ENCODE data around the gene PLXND1. TPM values are rescaled to one million over a fixed set of nuclear protein-coding genes. Genes with fewer than 3 reads are reported as not detected.

PLXND1 gene
- total RNA-seq, 2 donors from 2014 or later, result 207 to 246 TPM

DNA sequence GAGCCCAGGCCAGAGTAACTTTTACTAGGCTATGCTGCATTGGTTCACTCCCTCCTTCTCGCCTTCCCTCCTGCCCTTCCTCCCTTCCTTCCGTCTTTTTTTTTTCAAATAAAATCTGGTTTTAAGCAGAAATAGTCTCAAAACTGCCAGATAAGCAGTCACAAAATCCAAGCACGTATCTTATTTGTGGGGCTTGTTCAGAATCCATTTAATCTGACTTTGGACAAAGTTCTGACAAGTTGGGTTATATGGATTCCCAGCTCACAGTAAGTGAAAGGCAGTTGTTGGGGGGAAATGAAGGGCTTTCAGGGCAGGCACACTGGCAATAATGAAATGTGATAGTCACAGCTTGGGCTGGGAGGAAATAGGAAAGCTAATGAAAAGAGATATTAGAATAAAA is 32.0 kb upstream of the PLXND1 start:
- TF ChIP-seq, protein P1, sequence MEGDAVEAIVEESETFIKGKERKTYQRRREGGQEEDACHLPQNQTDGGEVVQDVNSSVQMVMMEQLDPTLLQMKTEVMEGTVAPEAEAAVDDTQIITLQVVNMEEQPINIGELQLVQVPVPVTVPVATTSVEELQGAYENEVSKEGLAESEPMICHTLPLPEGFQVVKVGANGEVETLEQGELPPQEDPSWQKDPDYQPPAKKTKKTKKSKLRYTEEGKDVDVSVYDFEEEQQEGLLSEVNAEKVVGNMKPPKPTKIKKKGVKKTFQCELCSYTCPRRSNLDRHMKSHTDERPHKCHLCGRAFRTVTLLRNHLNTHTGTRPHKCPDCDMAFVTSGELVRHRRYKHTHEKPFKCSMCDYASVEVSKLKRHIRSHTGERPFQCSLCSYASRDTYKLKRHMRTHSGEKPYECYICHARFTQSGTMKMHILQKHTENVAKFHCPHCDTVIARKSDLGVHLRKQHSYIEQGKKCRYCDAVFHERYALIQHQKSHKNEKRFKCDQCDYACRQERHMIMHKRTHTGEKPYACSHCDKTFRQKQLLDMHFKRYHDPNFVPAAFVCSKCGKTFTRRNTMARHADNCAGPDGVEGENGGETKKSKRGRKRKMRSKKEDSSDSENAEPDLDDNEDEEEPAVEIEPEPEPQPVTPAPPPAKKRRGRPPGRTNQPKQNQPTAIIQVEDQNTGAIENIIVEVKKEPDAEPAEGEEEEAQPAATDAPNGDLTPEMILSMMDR (IDR thresholded peaks at IDR 0.05), result no peak
- ATAC-seq (ENCODE audit: insufficient number of reproducible peaks, low FRiP score, low read depth), result no peak
- Histone ChIP-seq H3K27ac (no peak overlapping the region), H3K27me3 (replicated peaks; ENCODE audit: insufficient read depth) (no peaks in the 10 kb centered on the region), H3K4me1 (ENCODE audit: control insufficient read depth in 1 of 2, low read depth in 2 of 2) (no peaks in the 10 kb centered on the region), H3K9me3 (no peaks in the 10 kb centered on the region), H3K36me3 (no peaks in the 10 kb centered on the region), H3K4me3 (no peak overlapping the region)
- no peak for DNase-seq (ENCODE audit: low spot score)

DNA sequence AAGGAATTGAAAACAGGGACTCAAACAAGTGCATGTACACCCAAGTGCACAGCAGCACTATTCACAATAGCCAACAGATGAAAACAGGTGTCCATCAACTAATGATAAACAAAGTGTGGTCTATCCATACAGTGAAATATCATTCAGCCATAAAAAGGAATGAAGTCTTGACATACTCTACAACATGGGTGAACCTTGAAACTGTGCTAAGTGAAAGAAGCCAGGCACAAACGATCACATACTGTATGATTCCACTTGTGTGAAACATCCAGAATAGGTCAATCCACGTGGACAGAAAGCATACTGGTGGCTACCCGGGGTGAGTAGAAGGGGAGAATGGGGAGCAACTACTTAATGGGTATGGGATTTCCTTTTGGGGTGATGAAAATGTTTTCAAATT is 29.6 kb upstream of the PLXND1 start:
- TF ChIP-seq, protein P1 (IDR thresholded peaks at IDR 0.05), result no peak
- Histone ChIP-seq H3K9me3 (no peaks in the 10 kb centered on the region), H3K27ac (no peak overlapping the region), H3K27me3 (replicated peaks; ENCODE audit: insufficient read depth) (no peaks in the 10 kb centered on the region), H3K36me3 (no peaks in the 10 kb centered on the region), H3K4me1 (ENCODE audit: control insufficient read depth in 1 of 2, low read depth in 2 of 2) (no peaks in the 10 kb centered on the region), H3K4me3 (no peak overlapping the region)
- DNase-seq (ENCODE audit: low spot score), result no peak
- ATAC-seq (ENCODE audit: insufficient number of reproducible peaks, low FRiP score, low read depth), result no peak

DNA sequence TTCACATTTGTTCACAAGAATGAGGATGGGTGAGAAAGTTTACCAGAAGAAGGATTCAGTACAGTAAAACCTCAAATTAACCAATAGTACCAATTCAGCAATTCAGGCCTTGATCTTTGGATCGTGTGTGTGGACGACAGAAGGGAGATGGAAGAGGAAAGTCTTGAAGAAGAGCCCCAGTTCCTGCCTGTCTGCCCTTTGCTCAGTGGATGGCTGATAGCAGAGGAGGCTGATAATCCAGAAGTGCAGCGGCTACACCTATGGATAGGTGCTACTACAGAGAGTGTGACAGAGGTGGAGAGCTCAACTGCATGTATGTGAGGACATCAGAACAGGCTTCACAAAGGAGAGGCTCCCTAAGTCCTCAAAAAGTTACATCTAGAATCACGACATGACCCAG is 29.2 kb upstream of the PLXND1 start:
- ATAC-seq (ENCODE audit: insufficient number of reproducible peaks, low FRiP score, low read depth) (no peak), DNase-seq (ENCODE audit: low spot score) (no peak)
- TF ChIP-seq, protein P1 (IDR thresholded peaks at IDR 0.05), result no peak
- Histone ChIP-seq H3K4me1 (ENCODE audit: control insufficient read depth in 1 of 2, low read depth in 2 of 2) (no peaks in the 10 kb centered on the region), H3K4me3 (no peak overlapping the region), H3K36me3 (no peaks in the 10 kb centered on the region), H3K27ac (no peak overlapping the region), H3K27me3 (replicated peaks; ENCODE audit: insufficient read depth) (no peaks in the 10 kb centered on the region), H3K9me3 (no peaks in the 10 kb centered on the region)

DNA sequence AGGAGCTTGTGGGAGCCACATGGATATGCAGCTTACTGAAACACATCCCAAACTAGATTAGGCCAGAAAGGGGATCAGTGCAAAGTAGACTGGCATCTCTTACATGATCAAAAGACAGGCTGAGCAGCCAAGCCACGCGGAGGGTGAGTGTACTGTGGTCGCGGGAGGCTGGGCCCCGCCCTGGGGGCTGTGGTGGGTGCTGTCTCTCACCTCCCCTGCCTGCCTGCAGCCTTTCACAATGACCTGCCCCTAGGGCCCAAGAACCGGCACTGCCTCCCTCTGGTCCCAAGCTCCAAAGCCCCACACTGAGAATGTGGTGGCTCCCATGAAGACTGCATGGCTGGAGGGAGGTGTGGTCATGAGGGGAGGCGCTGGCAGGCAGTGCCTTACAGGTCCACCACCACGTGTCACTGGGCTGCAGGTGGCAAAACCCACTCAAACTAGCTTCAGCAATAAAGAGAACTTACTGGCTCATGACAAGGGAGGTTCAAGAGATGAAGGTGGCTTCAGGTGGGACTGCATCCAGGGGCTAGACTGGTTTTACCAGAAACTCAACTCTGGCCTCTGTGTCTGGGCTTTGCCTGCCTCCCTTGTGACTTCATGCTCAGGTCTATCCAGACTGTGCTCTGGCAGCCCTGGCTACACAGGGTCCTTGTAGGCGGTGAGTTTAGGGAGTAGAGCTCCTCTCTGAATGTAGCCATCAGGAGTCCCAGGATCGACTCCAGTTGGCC is 27.4 kb upstream of the PLXND1 start:
- H3K27me3 ChIP-seq (replicated peaks; ENCODE audit: insufficient read depth), result no peaks in the 10 kb centered on the region
- TF ChIP-seq, protein P1 (IDR thresholded peaks at IDR 0.05), result no peak
- no peak overlapping the region for H3K4me3 ChIP-seq
- H3K36me3 ChIP-seq, result no peaks in the 10 kb centered on the region
- no peak overlapping the region for H3K27ac ChIP-seq
- no peaks in the 10 kb centered on the region for H3K9me3 ChIP-seq
- DNase-seq (ENCODE audit: low spot score) (no peak), ATAC-seq (ENCODE audit: insufficient number of reproducible peaks, low FRiP score, low read depth) (no peak)
- H3K4me1 ChIP-seq (ENCODE audit: control insufficient read depth in 1 of 2, low read depth in 2 of 2), result no peaks in the 10 kb centered on the region

DNA sequence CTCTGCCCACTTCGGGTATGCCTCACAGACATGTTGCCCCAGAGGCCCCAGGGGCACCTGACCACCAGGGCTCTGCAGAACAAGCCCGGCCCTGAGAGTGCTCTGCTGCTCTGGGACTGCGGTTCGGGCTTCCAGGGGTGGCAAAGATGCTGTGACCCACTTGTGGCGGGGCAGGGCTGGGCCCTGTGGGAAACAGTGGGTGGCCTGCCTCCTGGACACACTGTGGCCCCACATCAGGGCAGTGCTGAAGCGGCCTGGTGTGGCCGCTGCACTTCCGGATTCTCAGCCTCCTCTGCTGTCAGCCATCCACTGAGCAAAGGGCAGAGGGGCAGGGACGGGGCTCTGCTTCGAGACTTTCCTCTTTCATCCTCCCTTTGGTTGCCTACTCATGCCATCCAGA is 26.5 kb upstream of the PLXND1 start:
- DNase-seq (ENCODE audit: low spot score) (no peak), ATAC-seq (ENCODE audit: insufficient number of reproducible peaks, low FRiP score, low read depth) (no peak)
- H3K27me3 ChIP-seq (replicated peaks; ENCODE audit: insufficient read depth), result no peaks in the 10 kb centered on the region
- TF ChIP-seq, protein P1 (IDR thresholded peaks at IDR 0.05), result no peak
- no peaks in the 10 kb centered on the region for H3K36me3 ChIP-seq
- peaks cover 3 to 7% of the 10 kb centered on the region in 2 donors for H3K4me1 ChIP-seq (ENCODE audit: control insufficient read depth in 1 of 2, low read depth in 2 of 2)
- no peak overlapping the region for H3K4me3 ChIP-seq
- H3K9me3 ChIP-seq, result no peaks in the 10 kb centered on the region
- no peak overlapping the region for H3K27ac ChIP-seq

Measured in thoracic aorta (tissue), 2 donors.